Measurements from ENCODE around the gene SIGLEC12. TPM values are rescaled to one million over a fixed set of nuclear protein-coding genes. Genes with fewer than 3 reads are reported as not detected.

SIGLEC12 gene
- total RNA-seq, 4 donors from 2014 or later: 0.11 TPM; not detected in 3

- Histone ChIP-seq H3K27me3 (no peaks in the 10 kb centered on the region), H3K36me3 (no peaks in the 10 kb centered on the region), H3K27ac (no peak overlapping the region), H3K9me3 (no peaks in the 10 kb centered on the region), H3K4me3 (replicated peaks in 1 of 3) (no peak overlapping the region), H3K4me1 (no peaks in the 10 kb centered on the region)
- no peak for DNase-seq
- intact Hi-C loops (cut with DNase I): no loop called here
- 67 to 74% methylated on average over 5 of the region's 5 CpGs for WGBS, 2 donors
- no peak for TF ChIP-seq CTCF (IDR thresholded peaks at IDR 0.05)
- TF ChIP-seq POLR2A (IDR thresholded peaks at IDR 0.05): no peak
These were observed 41.1 kb upstream of the SIGLEC12 start for GRCh38 chr19:51542699-51543098.

DNA sequence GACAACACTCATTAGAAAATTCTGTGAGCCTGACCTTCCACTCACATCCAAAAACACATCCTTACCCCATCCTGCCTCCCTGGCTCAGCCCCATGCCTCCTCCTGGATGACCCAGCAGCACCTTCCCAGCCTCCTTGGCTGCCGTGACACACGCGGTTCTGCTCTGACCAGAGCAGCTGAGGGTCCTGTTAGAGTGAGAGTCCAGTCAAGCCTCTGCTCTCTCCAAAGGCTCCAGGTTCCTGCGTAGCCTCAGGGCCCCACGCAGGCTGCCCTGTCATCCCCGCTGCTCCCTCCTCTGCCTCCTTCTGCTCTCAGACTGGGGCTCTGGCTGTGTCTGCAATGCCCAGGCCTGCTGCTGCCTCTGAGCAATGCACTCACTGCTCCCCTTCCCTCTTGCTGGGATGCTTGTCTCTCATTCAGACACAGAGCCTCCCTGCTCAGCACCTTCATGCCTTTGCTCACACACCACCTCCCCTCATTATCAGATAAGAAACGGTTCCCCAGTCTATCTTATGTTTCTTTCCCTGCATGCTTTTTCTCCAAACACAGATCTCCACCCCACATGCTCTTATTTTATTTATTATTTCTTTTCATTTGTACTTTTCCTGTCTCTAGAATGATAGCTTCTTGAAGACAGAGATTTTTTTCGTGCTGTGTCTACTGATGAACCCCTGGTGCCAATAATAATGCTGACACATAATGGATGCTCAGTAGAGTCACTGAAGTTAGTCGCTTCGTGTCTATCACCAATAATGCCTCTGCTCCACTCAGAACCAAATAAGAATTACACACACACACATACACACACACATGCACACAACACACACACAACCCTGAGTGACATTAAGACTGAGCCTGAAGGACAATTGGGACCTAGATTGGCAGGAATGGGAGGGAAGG is 40.1 kb upstream of the SIGLEC12 start:
- no peak overlapping the region for H3K27ac ChIP-seq
- H3K4me1 ChIP-seq: no peaks in the 10 kb centered on the region
- intact Hi-C loops (cut with DNase I): no loop called here
- TF ChIP-seq CTCF (IDR thresholded peaks at IDR 0.05): no peak
- no peak for TF ChIP-seq POLR2A (IDR thresholded peaks at IDR 0.05)
- no peak for DNase-seq
- no peaks in the 10 kb centered on the region for H3K36me3 ChIP-seq
- H3K4me3 ChIP-seq (replicated peaks in 1 of 3): no peak overlapping the region
- H3K9me3 ChIP-seq: no peaks in the 10 kb centered on the region
- 53 to 62% methylated on average over 10 of the region's 10 CpGs for WGBS, 2 donors
- H3K27me3 ChIP-seq: no peaks in the 10 kb centered on the region

- TF ChIP-seq POLR2A (IDR thresholded peaks at IDR 0.05) (no peak), CTCF (IDR thresholded peaks at IDR 0.05) (no peak)
- intact Hi-C loops (cut with DNase I): no loop called here
- Histone ChIP-seq H3K9me3 (no peaks in the 10 kb centered on the region), H3K36me3 (no peaks in the 10 kb centered on the region), H3K4me3 (replicated peaks in 1 of 3) (no peak overlapping the region), H3K27ac (no peak overlapping the region), H3K27me3 (no peaks in the 10 kb centered on the region), H3K4me1 (no peaks in the 10 kb centered on the region)
- WGBS, 2 donors: 84 to 87% methylated on average over 4 of the region's 4 CpGs
- no peak for DNase-seq
These were observed 38.3 kb upstream of the SIGLEC12 start for GRCh38 chr19:51539821-51540366.

DNA sequence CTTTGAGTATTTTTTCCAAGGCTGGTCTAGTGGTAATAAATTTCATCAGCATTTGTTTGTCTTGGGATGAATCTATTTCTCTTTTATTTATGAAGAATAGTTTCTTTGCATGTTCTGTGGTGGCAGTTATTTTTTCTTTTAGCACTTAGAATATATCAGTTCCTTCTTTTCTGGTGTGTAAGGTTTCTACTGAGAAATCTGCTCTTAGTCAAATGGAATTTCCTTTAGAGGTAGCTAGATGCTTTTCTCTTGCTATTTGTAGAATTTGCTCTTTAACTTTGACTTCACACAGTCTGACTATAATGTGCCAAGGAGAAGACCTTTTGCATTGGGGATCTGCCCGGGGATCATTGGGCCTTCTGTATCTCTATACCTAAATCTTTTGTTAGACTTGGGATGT is 33.9 kb upstream of the SIGLEC12 start:
- Histone ChIP-seq H3K4me3 (replicated peaks in 1 of 3) (no peak overlapping the region), H3K36me3 (no peaks in the 10 kb centered on the region), H3K27ac (no peak overlapping the region), H3K27me3 (no peaks in the 10 kb centered on the region), H3K9me3 (no peaks in the 10 kb centered on the region), H3K4me1 (no peaks in the 10 kb centered on the region)
- intact Hi-C loops (cut with DNase I): no loop called here
- TF ChIP-seq CTCF (IDR thresholded peaks at IDR 0.05) (no peak), POLR2A (IDR thresholded peaks at IDR 0.05) (no peak)
- WGBS, 2 donors: 80 to 97% methylated on average over 1 of the region's 1 CpG
- no peak for DNase-seq

Data from thyroid gland (tissue), 4 donors.